ENCODE data around the gene CMPK1. TPM values are rescaled to one million over a fixed set of nuclear protein-coding genes. Genes with fewer than 3 reads are reported as not detected.
"Not testable (repeated sequence)": the region's sequence is repeated elsewhere in the genome, so short reads cannot be mapped to it uniquely, and the experiment has no call there.

CMPK1 gene, protein sequence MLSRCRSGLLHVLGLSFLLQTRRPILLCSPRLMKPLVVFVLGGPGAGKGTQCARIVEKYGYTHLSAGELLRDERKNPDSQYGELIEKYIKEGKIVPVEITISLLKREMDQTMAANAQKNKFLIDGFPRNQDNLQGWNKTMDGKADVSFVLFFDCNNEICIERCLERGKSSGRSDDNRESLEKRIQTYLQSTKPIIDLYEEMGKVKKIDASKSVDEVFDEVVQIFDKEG
- total RNA-seq = 100 to 1,000 TPM; 106 to 164 (median 115) TPM

- Histone ChIP-seq H3K4me3 (peak within 1 kb of the TSS; percentile 66 to 91), H3K27me3 (no peaks in the 10 kb centered on the region), H3K4me1 (peaks cover 6 to 61% (median 14%) of the 10 kb centered on the region in 3 donors), H3K9me3 (no peaks in the 10 kb centered on the region), H3K36me3 (no peaks in the 10 kb centered on the region), H3K27ac (peak within 1 kb of the TSS; percentile 91 to 99 (median 96))
- 0 to 3% methylated on average over 1 to 5 of the region's 40 CpGs for WGBS, 2 donors (ENCODE audit: low coverage in 1 of 2)
- TF ChIP-seq EP300 (IDR thresholded peaks at IDR 0.05) = no peak
- TF ChIP-seq POLR2A (IDR thresholded peaks at IDR 0.05) = no peak
- peak; percentile 29 for TF ChIP-seq POLR2AphosphoS5 (IDR thresholded peaks at IDR 0.05)
- peak in 2 of 4 experiments; percentile 0 to 38 for TF ChIP-seq CTCF (IDR thresholded peaks at IDR 0.05)
- ATAC-seq = peak; percentile 90
Observed at GRCh38 chr1:47333578-47333921, at the start of gene CMPK1. Gene CMPK1, plus strand, starts transcription at chr1:47333790. Its CDS starts 156 bp downstream, at chr1:47333946.

GRCh38 chr1:47288116-47288515 is 45.5 kb upstream of the CMPK1 start:
- ATAC-seq, H3K9me3 ChIP-seq, H3K4me3 ChIP-seq, H3K4me1 ChIP-seq, H3K36me3 ChIP-seq, H3K27me3 ChIP-seq, H3K27ac ChIP-seq: not testable (repeated sequence)
- WGBS, 2 donors (ENCODE audit: low coverage in 1 of 2) = 87 to 92% methylated on average over 4 of the region's 4 CpGs

GRCh38 chr1:47294863-47295262 is 38.7 kb upstream of the CMPK1 start:
- H3K4me3 ChIP-seq, H3K36me3 ChIP-seq, ATAC-seq, H3K27ac ChIP-seq, H3K27me3 ChIP-seq, H3K9me3 ChIP-seq, H3K4me1 ChIP-seq: not testable (repeated sequence)
- 96% methylated on average over 3 to 5 of the region's 6 CpGs for WGBS, 2 donors (ENCODE audit: low coverage in 1 of 2)

DNA sequence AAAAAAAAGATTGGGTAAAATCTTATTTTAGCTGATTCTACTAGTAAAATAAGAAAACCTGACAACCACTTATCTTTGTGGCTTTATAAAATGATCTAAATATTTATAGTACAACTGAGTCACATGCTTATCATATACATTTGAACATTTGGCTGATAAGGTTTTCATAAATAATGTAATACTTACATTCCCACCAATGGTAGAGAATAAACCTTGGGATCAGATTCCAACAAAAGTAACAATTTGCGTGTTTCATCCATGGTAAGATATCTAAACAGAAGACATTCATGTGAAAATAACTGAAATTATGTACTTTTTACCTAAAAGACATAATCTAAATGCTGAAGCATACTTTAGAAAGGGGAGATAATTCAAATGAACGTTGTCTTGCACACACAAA is 38.0 kb upstream of the CMPK1 start:
- Histone ChIP-seq H3K36me3 (no peaks in the 10 kb centered on the region), H3K27ac (no peak overlapping the region), H3K4me3 (no peak overlapping the region), H3K27me3 (no peaks in the 10 kb centered on the region), H3K9me3 (no peaks in the 10 kb centered on the region), H3K4me1 (peaks cover 0 to 4% (median 0%) of the 10 kb centered on the region in 3 donors)
- ATAC-seq = no peak
- 78 to 86% methylated on average over 2 of the region's 2 CpGs for WGBS, 2 donors (ENCODE audit: low coverage in 1 of 2)
- TF ChIP-seq CTCF (IDR thresholded peaks at IDR 0.05) = no peak
- TF ChIP-seq POLR2AphosphoS5 (IDR thresholded peaks at IDR 0.05) = no peak

- peaks cover 0 to 4% (median 0%) of the 10 kb centered on the region in 3 donors for H3K4me1 ChIP-seq
- ATAC-seq = no peak
- TF ChIP-seq POLR2AphosphoS5 (IDR thresholded peaks at IDR 0.05) = no peak
- TF ChIP-seq POLR2A (IDR thresholded peaks at IDR 0.05) = no peak
- no peak for TF ChIP-seq EP300 (IDR thresholded peaks at IDR 0.05)
- no peak for TF ChIP-seq CTCF (IDR thresholded peaks at IDR 0.05)
- no peaks in the 10 kb centered on the region for H3K9me3 ChIP-seq
- peak overlapping the region in 3 of 4 donors; percentile 7 to 26 (median 18) for H3K27ac ChIP-seq
- H3K36me3 ChIP-seq = peaks cover 0 to 9% of the 10 kb centered on the region in 2 donors
- no peak overlapping the region for H3K4me3 ChIP-seq
- no peaks in the 10 kb centered on the region for H3K27me3 ChIP-seq
Observed at GRCh38 chr1:47298025-47298699, 35.4 kb upstream of the CMPK1 start.

DNA sequence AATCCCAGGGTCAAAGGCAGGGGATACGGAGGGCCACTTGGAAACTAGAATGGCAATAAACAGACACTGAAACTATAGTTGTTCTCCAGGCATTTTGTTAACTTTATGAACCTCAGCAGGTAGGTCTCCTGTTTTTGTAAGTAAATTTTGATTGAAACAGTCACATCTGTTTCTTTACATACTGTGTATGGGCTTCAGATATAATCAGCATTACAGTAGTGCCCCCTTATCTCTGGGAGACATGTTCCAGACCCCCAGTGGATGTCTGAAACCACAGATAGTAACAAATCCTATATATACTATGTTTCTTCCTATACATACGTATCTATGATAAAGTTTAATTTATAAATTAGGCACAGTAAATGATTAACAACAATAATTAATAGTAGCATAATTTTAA is 31.1 kb upstream of the CMPK1 start:
- ATAC-seq = no peak
- no peak for TF ChIP-seq CTCF (IDR thresholded peaks at IDR 0.05)
- no peak for TF ChIP-seq POLR2A (IDR thresholded peaks at IDR 0.05)
- no peak for TF ChIP-seq POLR2AphosphoS5 (IDR thresholded peaks at IDR 0.05)
- no peak for TF ChIP-seq EP300 (IDR thresholded peaks at IDR 0.05)
- 94 to 98% methylated on average over 2 of the region's 2 CpGs for WGBS, 2 donors (ENCODE audit: low coverage in 1 of 2)
- no peaks in the 10 kb centered on the region for H3K27me3 ChIP-seq
- H3K4me3 ChIP-seq = no peak overlapping the region
- no peaks in the 10 kb centered on the region for H3K9me3 ChIP-seq
- no peak overlapping the region for H3K27ac ChIP-seq
- peaks cover 0 to 9% of the 10 kb centered on the region in 2 donors for H3K36me3 ChIP-seq
- peaks cover 0 to 3% (median 0%) of the 10 kb centered on the region in 3 donors for H3K4me1 ChIP-seq

Data from gastroesophageal sphincter (tissue), 4 donors.